Endothelial cell of umbilical vein (primary cell): ENCODE results near the gene ATP1A4.

Experiments used
- CTCF ChIP-seq, 2 donors: IDR thresholded peaks; 1 replicate in 1 of 2; 2 replicates in 1 of 2; pipeline ENCODE4 v1.5.1; 2011; ENCODE audit warnings: low read length in 2 of 2, mild to moderate bottlenecking in 2 of 2, moderate library complexity in 2 of 2, control low read depth in 1 of 2, inconsistent platforms in 1 of 2, low read depth in 1 of 2; ENCODE audit not compliant: insufficient read depth in 1 of 2; ENCODE audit errors: extremely low read depth in 1 of 2
- EZH2 ChIP-seq: IDR thresholded peaks from 2 replicates; pipeline ENCODE4 v1.6.1; 2012; ENCODE audit warnings: borderline replicate concordance, low read depth, mild to moderate bottlenecking, moderate library complexity, low read length, inconsistent platforms; ENCODE audit not compliant: severe bottlenecking
- FOS ChIP-seq: IDR thresholded peaks from 2 replicates; pipeline ENCODE4 v1.6.1; 2011; ENCODE audit warnings: mild to moderate bottlenecking, low read length, moderate library complexity, borderline replicate concordance; ENCODE audit not compliant: insufficient read depth
- JUN ChIP-seq: IDR thresholded peaks from 2 replicates; pipeline ENCODE4 v1.6.1; 2011; ENCODE audit warnings: borderline replicate concordance, low read depth; ENCODE audit not compliant: insufficient read length, insufficient read depth
- MAX ChIP-seq: IDR thresholded peaks from 2 replicates; pipeline ENCODE4 v1.6.1; 2011; ENCODE audit not compliant: insufficient read depth, insufficient read length
- MYC ChIP-seq: IDR thresholded peaks from one replicate; pipeline ENCODE4 v1.6.1; 2011; ENCODE audit warnings: mild to moderate bottlenecking, low read depth, low read length
- POLR2A ChIP-seq: IDR thresholded peaks from 2 replicates; pipeline ENCODE4 v1.6.1; 2012; ENCODE audit warnings: low read depth, mild to moderate bottlenecking, control low read depth, low read length
- POLR2AphosphoS5 ChIP-seq: IDR thresholded peaks from 2 replicates; pipeline ENCODE4 v1.6.1; 2012; ENCODE audit warnings: low read depth, mild to moderate bottlenecking, control low read depth, low read length, moderate library complexity; ENCODE audit not compliant: insufficient read depth

DNA sequence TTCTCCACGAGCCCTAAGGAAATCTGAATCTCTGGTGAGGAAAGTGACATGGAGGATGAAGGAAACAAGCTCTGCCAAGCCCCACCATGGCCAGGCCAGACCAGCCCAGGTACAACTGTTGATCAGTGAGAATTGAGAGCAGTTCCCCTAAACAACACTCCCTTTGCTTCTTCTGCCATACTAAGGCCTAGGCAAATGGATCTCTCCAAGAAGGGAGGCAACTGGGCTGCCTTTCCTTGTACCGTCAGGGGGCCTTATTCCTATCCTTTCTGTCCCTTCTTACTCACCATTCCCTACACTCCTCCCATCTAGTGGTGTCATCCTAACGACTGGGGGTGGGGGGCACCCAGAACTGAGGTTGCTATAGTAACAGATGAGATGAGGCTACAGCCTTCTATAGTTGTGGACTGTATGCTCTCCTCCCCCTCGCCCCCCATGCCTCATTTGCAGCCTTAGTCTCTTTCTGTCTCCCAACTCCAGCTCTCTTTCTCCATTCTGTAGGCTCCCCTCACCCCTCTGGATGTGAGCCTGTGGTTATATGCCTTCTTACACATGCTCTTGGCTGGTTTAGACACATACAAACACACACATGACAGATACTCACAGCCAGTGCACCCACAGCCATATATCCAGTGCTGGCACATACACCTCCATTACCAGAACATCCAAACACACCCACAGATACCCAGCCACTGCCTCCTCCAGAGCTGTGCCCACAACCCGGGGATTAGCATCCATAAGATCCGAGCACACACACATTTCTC is 57.3 kb downstream of the ATP1A4 start:
- no peak for TF ChIP-seq CTCF (IDR thresholded peaks at IDR 0.05; ENCODE audit: extremely low read depth in 1 of 2, insufficient read depth in 1 of 2, low read depth in 1 of 2, low read length in 2 of 2)
- TF ChIP-seq EZH2: no peak
- TF ChIP-seq JUN: no peak
- TF ChIP-seq POLR2A: no peak
- no peak for TF ChIP-seq MAX
- no peak for TF ChIP-seq FOS
- TF ChIP-seq MYC: no peak
- TF ChIP-seq POLR2AphosphoS5: no peak
